Mesenchymal stem cell (in vitro differentiated cells and primary cell): ENCODE measurements around the gene KIRREL2.
A peak's percentile ranks its signal among the peaks of the same experiment; 100 is the strongest.

Experiments
- DNase-seq: peaks from one replicate; pipeline ENCODE4 v3.0.0-alpha.2; 2013
- H2AFZ ChIP-seq: one replicate; pipeline ENCODE4 v1.6.1; 2013; ENCODE audit warnings: low read depth, mild to moderate bottlenecking, control low read depth, inconsistent platforms, low read length, moderate library complexity
- H2AK5ac ChIP-seq: 2 replicates; pipeline ENCODE4 v1.6.1; 2013; ENCODE audit warnings: low read length, moderate library complexity, mild to moderate bottlenecking, inconsistent platforms; ENCODE audit not compliant: severe bottlenecking
- H2BK120ac ChIP-seq: one replicate; pipeline ENCODE4 v1.6.1; 2013; ENCODE audit warnings: low read depth, mild to moderate bottlenecking, inconsistent platforms, low read length, moderate library complexity
- H2BK12ac ChIP-seq, 2 experiments: one replicate each; pipeline ENCODE4 v1.6.1; 2013; ENCODE audit warnings: inconsistent platforms in 2 of 2, low read length in 2 of 2, mild to moderate bottlenecking in 2 of 2, moderate library complexity in 2 of 2, control low read depth in 1 of 2
- H2BK15ac ChIP-seq: one replicate; pipeline ENCODE4 v1.6.1; 2013; ENCODE audit warnings: mild to moderate bottlenecking, low read depth, inconsistent platforms; ENCODE audit not compliant: poor library complexity, severe bottlenecking
- H2BK5ac ChIP-seq: 2 replicates; pipeline ENCODE4 v1.6.1; 2013; ENCODE audit warnings: low read depth, mild to moderate bottlenecking, low read length, control low read depth, inconsistent platforms; ENCODE audit not compliant: poor library complexity, severe bottlenecking
- H3K14ac ChIP-seq, 2 experiments: one replicate each; pipeline ENCODE4 v1.6.1; 2013; ENCODE audit warnings: inconsistent platforms in 2 of 2, low read length in 2 of 2, control low read depth in 1 of 2, mild to moderate bottlenecking in 1 of 2, moderate library complexity in 1 of 2
- H3K18ac ChIP-seq, 2 experiments: one replicate each; pipeline ENCODE4 v1.6.1; 2013; ENCODE audit warnings: inconsistent platforms in 2 of 2, low read length in 2 of 2, control low read depth in 1 of 2, low read depth in 1 of 2, mild to moderate bottlenecking in 1 of 2
- H3K23ac ChIP-seq, 2 experiments: one replicate each; pipeline ENCODE4 v1.6.1; 2013; ENCODE audit warnings: inconsistent platforms in 2 of 2, low read length in 2 of 2, mild to moderate bottlenecking in 2 of 2, moderate library complexity in 2 of 2, control low read depth in 1 of 2
- H3K27ac ChIP-seq: 2 replicates; pipeline ENCODE4 v1.5.1; 2013; ENCODE audit warnings: mild to moderate bottlenecking, moderate library complexity, low read length, control low read depth, inconsistent platforms; ENCODE audit not compliant: poor library complexity, severe bottlenecking
- H3K27me3 ChIP-seq, 2 experiments: 2 replicates each; pipeline versions ENCODE4 v1.6.1 to v1.7.0; 2013; ENCODE audit warnings: low read length in 2 of 2, mild to moderate bottlenecking in 2 of 2, moderate library complexity in 2 of 2, control low read depth in 1 of 2, inconsistent platforms in 1 of 2; ENCODE audit not compliant: control insufficient read depth in 1 of 2, insufficient read depth in 1 of 2
- H3K36me3 ChIP-seq, 2 experiments: 2 replicates each; pipeline versions ENCODE4 v1.6.1 to v1.7.0; 2013; ENCODE audit warnings: low read length in 2 of 2, control low read depth in 1 of 2, inconsistent platforms in 1 of 2, low read depth in 1 of 2, mild to moderate bottlenecking in 1 of 2; ENCODE audit not compliant: insufficient read depth in 2 of 2, control insufficient read depth in 1 of 2
- H3K4ac ChIP-seq, 2 experiments: one replicate each; pipeline ENCODE4 v1.6.1; 2013; ENCODE audit warnings: inconsistent platforms in 2 of 2, low read length in 2 of 2, mild to moderate bottlenecking in 2 of 2, moderate library complexity in 2 of 2, control low read depth in 1 of 2, low read depth in 1 of 2
- H3K4me1 ChIP-seq: 2 replicates; pipeline ENCODE4 v1.6.1; 2013; ENCODE audit warnings: low read depth, low read length, control low read depth; ENCODE audit not compliant: control insufficient read depth, insufficient read depth
- H3K4me2 ChIP-seq: 2 replicates; pipeline ENCODE4 v1.6.1; 2013; ENCODE audit warnings: low read length, mild to moderate bottlenecking, inconsistent platforms; ENCODE audit not compliant: poor library complexity, severe bottlenecking
- H3K4me3 ChIP-seq, 2 experiments: 2 replicates each; pipeline versions ENCODE4 v1.5.1 to v1.7.0; 2013; ENCODE audit warnings: low read length in 2 of 2, mild to moderate bottlenecking in 2 of 2, control low read depth in 1 of 2, low read depth in 1 of 2; ENCODE audit not compliant: insufficient read depth in 1 of 2
- H3K79me1 ChIP-seq: replicated peaks from 2 replicates; pipeline ENCODE4 v1.6.1; 2013; ENCODE audit warnings: mild to moderate bottlenecking, control low read depth, low read length, inconsistent platforms; ENCODE audit not compliant: poor library complexity, severe bottlenecking
- H3K9ac ChIP-seq: 2 replicates; pipeline ENCODE4 v1.7.0; 2013; ENCODE audit warnings: mild to moderate bottlenecking, low read length, moderate library complexity
- H3K9me3 ChIP-seq: 2 replicates; pipeline ENCODE4 v1.7.0; 2013; ENCODE audit warnings: mild to moderate bottlenecking, low read length; ENCODE audit not compliant: control insufficient read depth
- H4K8ac ChIP-seq: one replicate; pipeline ENCODE4 v1.6.1; 2013; ENCODE audit warnings: inconsistent platforms, mild to moderate bottlenecking, low read length, moderate library complexity
- H4K91ac ChIP-seq: one replicate; pipeline ENCODE4 v1.6.1; 2013; ENCODE audit warnings: mild to moderate bottlenecking, low read length, inconsistent platforms
- WGBS: methylation state at CpG from one replicate; pipeline ENCODE4 v1.1.7; 2013; ENCODE audit warnings: mixed read lengths; 5-methylcytosine and 5-hydroxymethylcytosine counted together

Gene KIRREL2

DNA sequence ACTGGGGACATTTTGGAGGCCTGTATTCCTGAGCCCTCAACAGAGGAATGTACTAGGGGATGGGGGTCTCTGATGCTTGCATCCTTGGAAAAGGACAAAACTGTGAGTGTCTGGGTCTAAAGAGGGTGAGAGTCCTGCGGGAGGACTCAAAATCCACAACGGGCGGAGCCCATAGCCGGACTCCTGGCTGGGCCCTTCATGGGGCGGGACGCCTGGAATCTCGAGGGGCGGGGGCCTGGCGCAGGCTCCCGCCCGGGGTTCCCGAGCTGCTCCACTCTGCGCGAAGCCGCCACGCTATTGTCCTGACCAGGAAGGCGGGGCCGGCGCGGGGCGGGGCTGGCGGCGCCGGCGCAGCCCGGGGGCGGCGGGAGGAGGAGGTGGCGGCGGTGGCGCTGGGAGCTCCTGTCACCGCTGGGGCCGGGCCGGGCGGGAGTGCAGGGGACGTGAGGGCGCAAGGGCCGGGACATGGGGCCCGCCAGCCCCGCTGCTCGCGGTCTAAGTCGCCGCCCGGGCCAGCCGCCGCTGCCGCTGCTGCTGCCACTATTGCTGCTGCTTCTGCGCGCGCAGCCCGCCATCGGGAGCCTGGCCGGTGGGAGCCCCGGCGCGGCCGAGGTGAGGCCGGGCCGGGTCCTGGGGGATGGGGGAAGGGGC is 11.6 kb downstream of the KIRREL2 start, which contains the start of gene APLP1:
Gene APLP1, plus strand, starts transcription at position 403 of the 651 bp plus-strand sequence. Its CDS starts 63 bp downstream, at position 466.
- Histone ChIP-seq H3K9ac (no peak within 1 kb of the TSS), H2BK15ac (peak within 1 kb of the TSS; percentile 54), H3K36me3 (peaks cover 0 to 5% of the 10 kb centered on the region in 2 experiments), H2AK5ac (no peak within 1 kb of the TSS), H3K18ac (no peak within 1 kb of the TSS), H2BK12ac (no peak within 1 kb of the TSS), H3K23ac (no peak within 1 kb of the TSS), H3K4me1 (peaks cover 12% of the 10 kb centered on the region), H2BK120ac (no peak within 1 kb of the TSS), H3K4me2 (peak within 1 kb of the TSS; percentile 82), H4K8ac (no peak within 1 kb of the TSS), H3K14ac (no peak within 1 kb of the TSS), H2BK5ac (no peak within 1 kb of the TSS), H3K79me1 (no peaks in the 10 kb centered on the region), H3K9me3 (no peaks in the 10 kb centered on the region), H3K4ac (peak within 1 kb of the TSS in 1 of 2 experiments; percentile 8), H2AFZ (peak within 1 kb of the TSS; percentile 74), H3K4me3 (peak within 1 kb of the TSS; percentile 51 to 57), H3K27ac (no peak within 1 kb of the TSS), H4K91ac (no peak within 1 kb of the TSS), H3K27me3 (peaks cover 47 to 69% of the 10 kb centered on the region in 2 experiments)
- 3% methylated on average over 27 of the region's 60 CpGs for WGBS
- DNase-seq = peak; percentile 24

DNA sequence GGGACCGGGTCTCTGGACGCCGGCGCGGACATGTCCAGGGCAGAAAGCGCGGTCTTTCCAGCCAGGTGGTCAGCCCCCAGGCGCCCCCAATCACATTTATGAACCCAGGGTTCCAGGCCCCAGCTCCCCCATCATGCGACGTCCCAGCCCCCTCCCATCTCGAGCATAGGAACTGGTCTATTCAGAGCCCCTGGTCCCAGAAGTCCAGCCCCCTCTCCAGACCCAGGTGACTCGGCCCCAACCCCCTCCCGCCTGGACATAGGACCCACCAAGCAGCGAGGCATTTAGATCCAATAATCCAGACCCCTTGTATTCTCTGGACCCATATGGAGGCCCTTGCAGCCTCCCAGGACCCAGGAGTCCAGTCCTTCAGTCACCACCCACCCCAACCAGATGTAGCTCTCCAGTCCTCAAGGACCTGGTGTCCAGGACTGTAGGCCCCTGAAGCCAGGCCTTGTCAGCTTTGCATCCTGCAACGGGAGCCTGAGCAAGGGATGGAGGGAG is 12.2 kb downstream of the KIRREL2 start:
- H3K4me1 ChIP-seq = peaks cover 12% of the 10 kb centered on the region
- H2BK120ac ChIP-seq = no peak overlapping the region
- 2% methylated on average over 15 of the region's 15 CpGs for WGBS
- no peaks in the 10 kb centered on the region for H3K79me1 ChIP-seq
- no peak overlapping the region for H4K8ac ChIP-seq
- no peak overlapping the region for H3K14ac ChIP-seq
- no peak overlapping the region for H3K23ac ChIP-seq
- peaks cover 0 to 5% of the 10 kb centered on the region in 2 experiments for H3K36me3 ChIP-seq
- H3K9me3 ChIP-seq = no peaks in the 10 kb centered on the region
- no peak overlapping the region for H2BK15ac ChIP-seq
- H3K4ac ChIP-seq = peak overlapping the region in 1 of 2 experiments; percentile 8
- DNase-seq = peak; percentile 22
- no peak overlapping the region for H2AK5ac ChIP-seq
- no peak overlapping the region for H4K91ac ChIP-seq
- no peak overlapping the region for H3K9ac ChIP-seq
- no peak overlapping the region for H2AFZ ChIP-seq
- no peak overlapping the region for H3K27ac ChIP-seq
- peak overlapping the region; percentile 82 for H3K4me2 ChIP-seq
- no peak overlapping the region for H2BK12ac ChIP-seq
- H2BK5ac ChIP-seq = no peak overlapping the region
- no peak overlapping the region for H3K18ac ChIP-seq
- peaks cover 47 to 69% of the 10 kb centered on the region in 2 experiments for H3K27me3 ChIP-seq
- H3K4me3 ChIP-seq = peak overlapping the region; percentile 51 to 57

DNA sequence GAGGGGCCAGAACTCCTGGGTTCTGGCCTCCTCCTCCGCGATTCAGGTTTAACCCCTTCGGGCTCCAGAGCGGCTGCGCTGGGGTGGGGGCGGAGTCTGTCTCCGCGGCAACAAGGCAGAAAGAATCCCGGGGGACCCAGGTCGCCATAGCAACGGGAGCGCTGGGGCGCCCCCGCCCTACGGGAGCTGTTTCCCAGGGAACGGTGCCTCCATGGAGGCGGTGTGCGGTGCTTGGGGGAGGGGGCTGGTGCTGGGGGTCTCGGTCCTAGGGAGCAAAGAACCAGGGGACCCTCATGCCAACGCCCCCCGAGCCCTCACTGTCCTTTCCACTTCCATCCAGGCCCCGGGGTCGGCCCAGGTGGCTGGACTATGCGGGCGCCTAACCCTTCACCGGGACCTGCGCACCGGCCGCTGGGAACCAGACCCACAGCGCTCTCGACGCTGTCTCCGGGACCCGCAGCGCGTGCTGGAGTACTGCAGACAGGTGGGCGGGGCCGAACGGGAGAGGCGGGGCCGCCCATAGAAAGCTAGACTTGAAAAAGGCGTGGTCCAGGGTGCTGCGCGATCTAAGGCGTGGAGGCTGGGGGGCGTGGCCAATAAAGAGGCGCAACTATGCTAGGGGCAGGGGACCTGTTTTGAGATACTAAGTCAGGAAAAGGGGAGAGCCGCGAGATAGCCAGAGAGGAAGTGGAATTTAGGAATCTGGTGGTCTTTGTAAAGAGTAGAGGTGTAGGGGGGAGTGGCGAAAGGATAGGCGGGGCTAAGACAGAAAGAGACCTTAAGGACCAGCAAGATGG is 12.8 kb downstream of the KIRREL2 start:
- Histone ChIP-seq H4K91ac (no peak overlapping the region), H2BK5ac (no peak overlapping the region), H2BK120ac (no peak overlapping the region), H3K9me3 (no peaks in the 10 kb centered on the region), H3K14ac (no peak overlapping the region), H3K79me1 (no peaks in the 10 kb centered on the region), H2BK15ac (no peak overlapping the region), H3K9ac (no peak overlapping the region), H2AK5ac (no peak overlapping the region), H3K23ac (no peak overlapping the region), H2BK12ac (no peak overlapping the region), H2AFZ (no peak overlapping the region), H4K8ac (no peak overlapping the region), H3K4me2 (peak overlapping the region; percentile 77), H3K18ac (no peak overlapping the region), H3K4me1 (peaks cover 12% of the 10 kb centered on the region), H3K4me3 (peak overlapping the region in 1 of 2 experiments; percentile 51), H3K4ac (no peak overlapping the region), H3K27me3 (peaks cover 45 to 63% of the 10 kb centered on the region in 2 experiments), H3K36me3 (peaks cover 0 to 5% of the 10 kb centered on the region in 2 experiments), H3K27ac (no peak overlapping the region)
- 2% methylated on average over 39 of the region's 51 CpGs for WGBS
- DNase-seq = peak; percentile 77
